CD4-positive, alpha-beta T cell (primary cell): ENCODE results near the gene ABHD14A. TPM values are rescaled to one million over a fixed set of nuclear protein-coding genes. Genes with fewer than 3 reads are reported as not detected.
A peak's percentile ranks its signal among the peaks of the same experiment; 100 is the strongest.

Source experiments
- ATAC-seq: fragments of 200-7000 bp; cut with Tn5 transposase; one replicate; pipeline ENCODE4 v1.10.0; 2022; ENCODE audit warnings: mild to moderate bottlenecking; ENCODE audit not compliant: poor library complexity
- CTCF ChIA-PET: fragments of 350-600 bp; sonication (Branson Sonifier 250); formaldehyde crosslinking; loops from one replicate; lab custom pipeline; 2021; ENCODE audit warnings: antibody characterized with exemption, inconsistent platforms; lab: Charles Lee
- POLR2A ChIA-PET: fragments of 350-600 bp; sonication (Branson Sonifier 250); formaldehyde crosslinking; loops from one replicate; lab custom pipeline; 2021; ENCODE audit warnings: antibody characterized with exemption, inconsistent platforms; lab: Charles Lee
- DNase-seq, 14 experiments: peaks; one replicate each; pipeline ENCODE4 v3.0.0-alpha.2; 2013 to 2020; ENCODE audit warnings: mixed read lengths in 2 of 14
- H3K27ac ChIP-seq, 2 donors: one replicate each; pipeline versions ENCODE4 v1.5.1 to v1.7.0; 2013; ENCODE audit warnings: low read length in 2 of 2, low read depth in 1 of 2, mild to moderate bottlenecking in 1 of 2
- H3K27me3 ChIP-seq, 2 experiments: 1 replicate in 1 of 2; 2 replicates in 1 of 2; pipeline versions ENCODE4 v1.6.1 to v1.7.0; 2013; ENCODE audit warnings: low read length in 2 of 2, control low read depth in 1 of 2, mild to moderate bottlenecking in 1 of 2, moderate library complexity in 1 of 2; ENCODE audit not compliant: insufficient read depth in 2 of 2, control insufficient read depth in 1 of 2
- H3K36me3 ChIP-seq: one replicate; pipeline ENCODE4 v1.6.1; 2013; ENCODE audit warnings: low read length, control low read depth; ENCODE audit not compliant: insufficient read depth
- H3K4me1 ChIP-seq: one replicate; pipeline ENCODE4 v1.6.1; 2013; ENCODE audit warnings: low read length, control low read depth; ENCODE audit not compliant: insufficient read depth
- H3K4me3 ChIP-seq: one replicate; pipeline ENCODE4 v1.5.1; 2013; ENCODE audit warnings: mild to moderate bottlenecking, low read length, moderate library complexity
- H3K9me3 ChIP-seq, 2 experiments: 1 replicate in 1 of 2; 2 replicates in 1 of 2; pipeline versions ENCODE4 v1.6.1 to v1.7.0; 2013; ENCODE audit warnings: low read length in 2 of 2, mild to moderate bottlenecking in 2 of 2, control low read depth in 1 of 2, moderate library complexity in 1 of 2; ENCODE audit not compliant: control insufficient read depth in 1 of 2, insufficient read depth in 1 of 2
- H3K27ac Mint-ChIP-seq: one replicate; pipeline ENCODE4 v1.8.0; 2020; ENCODE audit warnings: mixed read lengths
- H3K27me3 Mint-ChIP-seq: one replicate; pipeline ENCODE4 v1.8.0; 2021; ENCODE audit warnings: mixed read lengths
- H3K36me3 Mint-ChIP-seq: one replicate; pipeline ENCODE4 v1.8.0; 2021; ENCODE audit warnings: low read depth, mixed read lengths
- H3K4me1 Mint-ChIP-seq: one replicate; pipeline ENCODE4 v1.8.0; 2021; ENCODE audit warnings: low read depth, mixed read lengths
- H3K4me3 Mint-ChIP-seq: one replicate; pipeline ENCODE4 v1.8.0; 2020; ENCODE audit warnings: mild to moderate bottlenecking, mixed read lengths
- H3K9me3 Mint-ChIP-seq: one replicate; pipeline ENCODE4 v1.8.0; 2020; ENCODE audit warnings: mixed read lengths
- CTCF ChIP-seq: fragments of 200-600 bp; IDR thresholded peaks from one replicate; pipeline ENCODE4 v1.8.0; 2022; ENCODE audit warnings: antibody characterized with exemption, mild to moderate bottlenecking
- intact Hi-C, 2 experiments: fragments of 100-400 bp; cut with DNase I in 1 of 2; cut with micrococcal nuclease in 1 of 2; formaldehyde crosslinking; loops; one replicate each; pipeline versions ENCODE4 v1.15.1 to v1.9.0; 2023 to 2025; cut with DNase I, micrococcal nuclease
- total RNA-seq, 174 experiments: library from RNA in 2 of 174; stranded (reverse) in 2 of 174; gene quantifications; one replicate each; pipeline ENCODE4 v1.2.3 and lab custom pipeline; 2021 to 2026

ABHD14A gene
- total RNA-seq, 2 experiments from 2014 or later, result 9.5 to 10.6 TPM

GRCh38 chr3:51964521-51964920, 10.3 kb upstream of the ABHD14A start:
- intact Hi-C loops, result no loop called here
- no peak for TF ChIP-seq CTCF
- H3K4me1 Mint-ChIP-seq, result peaks cover 27% of the 10 kb centered on the region

GRCh38 chr3:51966016-51966415, 8.8 kb upstream of the ABHD14A start:
- no peak for DNase-seq
- CTCF ChIA-PET, result interaction anchor here (1.0 kb wide), 1 partner anchor 17 kb away, joined by 3 read pairs; no protein-coding TSS in a partner anchor
- TF ChIP-seq CTCF, result no peak

More at GRCh38 chr3:51964521-51964920, 10.3 kb upstream of the ABHD14A start:
- H3K36me3 Mint-ChIP-seq, result no peaks in the 10 kb centered on the region
- ChIA-PET CTCF (interaction anchor here (4.4 kb wide), 1 partner anchor 10 kb away, joined by 14 read pairs; the partner anchor contains the start of genes ABHD14A and ABHD14B), POLR2A (interaction anchor here (1.5 kb wide), 1 partner anchor 9 kb away, joined by 4 read pairs; the partner anchor contains the start of gene ABHD14B)
- Histone ChIP-seq H3K4me3 (no peak overlapping the region), H3K27ac (no peak overlapping the region), H3K27me3 (peaks cover 0 to 2% of the 10 kb centered on the region in 2 experiments), H3K9me3 (no peaks in the 10 kb centered on the region), H3K4me1 (peaks cover 26% of the 10 kb centered on the region), H3K36me3 (no peaks in the 10 kb centered on the region)
- H3K4me3 Mint-ChIP-seq, result no peak overlapping the region
- DNase-seq (no peak), ATAC-seq (no peak)
- no peaks in the 10 kb centered on the region for H3K27me3 Mint-ChIP-seq
- H3K27ac Mint-ChIP-seq, result no peak overlapping the region
- no peaks in the 10 kb centered on the region for H3K9me3 Mint-ChIP-seq

GRCh38 chr3:51966486-51966885, 8.4 kb upstream of the ABHD14A start:
- ATAC-seq (no peak), DNase-seq (no peak)
- Histone ChIP-seq H3K4me1 (peaks cover 26% of the 10 kb centered on the region), H3K27me3 (peaks cover 0 to 2% of the 10 kb centered on the region in 2 experiments), H3K4me3 (peak overlapping the region; percentile 65), H3K36me3 (no peaks in the 10 kb centered on the region), H3K27ac (no peak overlapping the region), H3K9me3 (no peaks in the 10 kb centered on the region)
- Mint-ChIP-seq H3K36me3 (no peaks in the 10 kb centered on the region), H3K4me1 (peaks cover 40% of the 10 kb centered on the region), H3K9me3 (no peaks in the 10 kb centered on the region), H3K4me3 (peak overlapping the region; percentile 87), H3K27me3 (no peaks in the 10 kb centered on the region), H3K27ac (peak overlapping the region; percentile 62)
- no peak for TF ChIP-seq CTCF
- intact Hi-C loops, result no loop called here
- CTCF ChIA-PET, result interaction anchor here (1.0 kb wide), 1 partner anchor 16 kb away, joined by 3 read pairs; no protein-coding TSS in a partner anchor
- POLR2A ChIA-PET, result interaction anchor here (1.6 to 4.2 kb wide), 3 partner anchors 16 to 188 kb away, joined by 5 to 24 read pairs (median 13); partner anchors contain the start of genes ACY1, PARP3, POC1A and RRP9

More at GRCh38 chr3:51966016-51966415, 8.8 kb upstream of the ABHD14A start:
- POLR2A ChIA-PET, result interaction anchor here (0.7 to 4.2 kb wide), 4 partner anchors 8 to 189 kb away, joined by 3 to 24 read pairs (median 9); partner anchors contain the start of genes ABHD14B, ACY1, PARP3 and POC1A
- Mint-ChIP-seq H3K27ac (peak overlapping the region; percentile 62), H3K27me3 (no peaks in the 10 kb centered on the region), H3K4me3 (peak overlapping the region; percentile 87), H3K36me3 (no peaks in the 10 kb centered on the region), H3K9me3 (no peaks in the 10 kb centered on the region), H3K4me1 (peaks cover 36% of the 10 kb centered on the region)
- Histone ChIP-seq H3K27me3 (peaks cover 0 to 2% of the 10 kb centered on the region in 2 experiments), H3K36me3 (no peaks in the 10 kb centered on the region), H3K4me1 (peaks cover 26% of the 10 kb centered on the region), H3K4me3 (no peak overlapping the region), H3K27ac (no peak overlapping the region), H3K9me3 (no peaks in the 10 kb centered on the region)
- intact Hi-C loops, result no loop called here
- ATAC-seq, result no peak
